ENCODE results near the gene RCBTB2. TPM values are rescaled to one million over a fixed set of nuclear protein-coding genes. Genes with fewer than 3 reads are reported as not detected.

RCBTB2 gene
- total and polyA plus RNA-seq, 4 donors: 4.1 to 9.0 (median 5.4) TPM

- WGBS: 82% methylated on average over 5 of the region's 5 CpGs
- H3K27ac ChIP-seq (ENCODE audit: low read depth in 1 of 2, low read length in 2 of 2): no peak overlapping the region
Measured at GRCh38 chr13:48575031-48575430, 42.2 kb upstream of the RCBTB2 start.

DNA sequence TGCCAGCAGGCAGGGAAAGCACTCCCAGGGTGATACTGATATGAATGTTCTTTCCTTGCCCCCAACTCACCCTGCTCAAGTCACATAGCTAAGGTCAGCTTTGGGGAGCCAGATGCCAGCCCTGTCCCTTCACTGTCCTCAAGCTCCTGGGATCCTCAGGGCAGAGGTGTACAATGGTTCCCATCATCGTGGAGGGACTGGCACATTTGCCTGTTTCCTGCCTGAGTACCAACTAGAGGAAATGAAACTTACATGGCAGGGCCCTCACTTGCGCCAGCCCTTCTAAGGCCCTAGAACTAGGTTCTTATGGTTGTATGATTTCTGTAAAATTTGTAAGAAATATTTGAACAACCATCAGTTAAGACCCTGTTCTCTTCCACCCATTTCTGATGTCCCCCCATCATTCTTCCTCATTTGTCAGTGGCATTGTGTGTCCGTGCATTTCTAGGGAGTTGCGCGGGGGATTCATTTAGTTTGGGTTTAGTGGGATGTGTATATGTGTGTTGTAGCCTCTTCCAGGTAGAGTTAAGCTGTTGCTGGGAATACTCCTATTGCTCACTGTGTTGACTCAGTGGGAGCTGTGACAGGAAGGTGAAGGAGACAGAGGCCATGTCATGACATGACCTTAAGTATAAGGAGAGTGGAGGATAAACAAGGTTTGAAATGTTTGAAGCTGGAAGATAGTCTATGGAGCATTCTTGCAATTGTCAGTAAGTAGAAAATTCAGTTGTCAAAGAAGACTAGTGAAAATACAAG lies 41.3 kb upstream of the RCBTB2 start:
- no peaks in the 10 kb centered on the region for H3K36me3 ChIP-seq (ENCODE audit: control insufficient read depth in 4 of 4, insufficient read depth in 3 of 4, low read depth in 1 of 4, low read length in 3 of 4)
- H3K27ac ChIP-seq (ENCODE audit: low read depth in 1 of 2, low read length in 2 of 2): peak overlapping the region; percentile 5 to 14
- no peak overlapping the region for H3K4me3 ChIP-seq (ENCODE audit: low read depth in 1 of 3, low read length in 3 of 3)
- 88% methylated on average over 5 of the region's 5 CpGs for WGBS
- DNase-seq (ENCODE audit: low spot score): peak; percentile 24
- H3K4me1 ChIP-seq (ENCODE audit: control insufficient read depth in 4 of 4, insufficient read depth in 4 of 4, low read length in 3 of 4): peaks cover 0 to under 1% (median under 1%) of the 10 kb centered on the region in 4 donors
- H3K9me3 ChIP-seq (ENCODE audit: control insufficient read depth in 4 of 4, low read length in 3 of 4): no peaks in the 10 kb centered on the region
- no peaks in the 10 kb centered on the region for H3K27me3 ChIP-seq (ENCODE audit: control insufficient read depth in 4 of 4, insufficient read depth in 4 of 4, low read length in 3 of 4)
- no peak for TF ChIP-seq FOXA2 (IDR thresholded peaks at IDR 0.05)
- no peak for TF ChIP-seq RXRA (IDR thresholded peaks at IDR 0.05)
- no peak for TF ChIP-seq TAF1 (conservative IDR thresholded peaks at IDR 0.05)
- TF ChIP-seq YY1 (IDR thresholded peaks at IDR 0.05): no peak
- TF ChIP-seq SP1 (IDR thresholded peaks at IDR 0.05): no peak
- no peak for TF ChIP-seq FOXA1 (IDR thresholded peaks at IDR 0.05)
- TF ChIP-seq HNF4G (IDR thresholded peaks at IDR 0.05): no peak
- no peak for TF ChIP-seq REST (IDR thresholded peaks at IDR 0.05)
- TF ChIP-seq, protein P1, sequence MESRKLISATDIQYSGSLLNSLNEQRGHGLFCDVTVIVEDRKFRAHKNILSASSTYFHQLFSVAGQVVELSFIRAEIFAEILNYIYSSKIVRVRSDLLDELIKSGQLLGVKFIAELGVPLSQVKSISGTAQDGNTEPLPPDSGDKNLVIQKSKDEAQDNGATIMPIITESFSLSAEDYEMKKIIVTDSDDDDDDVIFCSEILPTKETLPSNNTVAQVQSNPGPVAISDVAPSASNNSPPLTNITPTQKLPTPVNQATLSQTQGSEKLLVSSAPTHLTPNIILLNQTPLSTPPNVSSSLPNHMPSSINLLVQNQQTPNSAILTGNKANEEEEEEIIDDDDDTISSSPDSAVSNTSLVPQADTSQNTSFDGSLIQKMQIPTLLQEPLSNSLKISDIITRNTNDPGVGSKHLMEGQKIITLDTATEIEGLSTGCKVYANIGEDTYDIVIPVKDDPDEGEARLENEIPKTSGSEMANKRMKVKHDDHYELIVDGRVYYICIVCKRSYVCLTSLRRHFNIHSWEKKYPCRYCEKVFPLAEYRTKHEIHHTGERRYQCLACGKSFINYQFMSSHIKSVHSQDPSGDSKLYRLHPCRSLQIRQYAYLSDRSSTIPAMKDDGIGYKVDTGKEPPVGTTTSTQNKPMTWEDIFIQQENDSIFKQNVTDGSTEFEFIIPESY (IDR thresholded peaks at IDR 0.05): no peak
- no peak for TF ChIP-seq HNF4A (conservative IDR thresholded peaks at IDR 0.05)
- TF ChIP-seq, protein P2, sequence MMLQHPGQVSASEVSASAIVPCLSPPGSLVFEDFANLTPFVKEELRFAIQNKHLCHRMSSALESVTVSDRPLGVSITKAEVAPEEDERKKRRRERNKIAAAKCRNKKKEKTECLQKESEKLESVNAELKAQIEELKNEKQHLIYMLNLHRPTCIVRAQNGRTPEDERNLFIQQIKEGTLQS (IDR thresholded peaks at IDR 0.05): no peak
- H3K9ac ChIP-seq (ENCODE audit: low read depth in 1 of 2, low read length in 2 of 2): no peak overlapping the region

More at GRCh38 chr13:48575031-48575430, 42.2 kb upstream of the RCBTB2 start:
- H3K36me3 ChIP-seq (ENCODE audit: control insufficient read depth in 4 of 4, insufficient read depth in 3 of 4, low read depth in 1 of 4, low read length in 3 of 4): no peaks in the 10 kb centered on the region
- no peaks in the 10 kb centered on the region for H3K27me3 ChIP-seq (ENCODE audit: control insufficient read depth in 4 of 4, insufficient read depth in 4 of 4, low read length in 3 of 4)
- H3K9ac ChIP-seq (ENCODE audit: low read depth in 1 of 2, low read length in 2 of 2): no peak overlapping the region
- no peak for DNase-seq (ENCODE audit: low spot score)
- no peaks in the 10 kb centered on the region for H3K9me3 ChIP-seq (ENCODE audit: control insufficient read depth in 4 of 4, low read length in 3 of 4)
- no peak overlapping the region for H3K4me3 ChIP-seq (ENCODE audit: low read depth in 1 of 3, low read length in 3 of 3)
- TF ChIP-seq, protein P1 (IDR thresholded peaks at IDR 0.05): no peak
- no peak for TF ChIP-seq GABPA (IDR thresholded peaks at IDR 0.05 in 1 of 2, conservative IDR thresholded peaks at IDR 0.05 in 1 of 2)
- no peak for TF ChIP-seq YY1 (IDR thresholded peaks at IDR 0.05)
- no peak for TF ChIP-seq RAD21 (IDR thresholded peaks at IDR 0.05)
- H3K4me1 ChIP-seq (ENCODE audit: control insufficient read depth in 4 of 4, insufficient read depth in 4 of 4, low read length in 3 of 4): peaks cover 0 to 9% (median 6%) of the 10 kb centered on the region in 4 donors
